ENCODE measurements around the gene DCAF8.

Gene DCAF8

GRCh38 chr1:160307118-160307791 is 44.9 kb upstream of the DCAF8 start:
- H3K79me2 ChIP-seq (ENCODE audit: insufficient read depth, low read depth): no peaks in the 10 kb centered on the region
- no peak overlapping the region for H3K9ac ChIP-seq
- no peaks in the 10 kb centered on the region for H3K4me1 ChIP-seq (ENCODE audit: low read depth, poor library complexity, severe bottlenecking)
- no peak overlapping the region for H3K4me3 ChIP-seq (IDR thresholded peaks at IDR 0.05; ENCODE audit: insufficient read depth, low read depth, low read length)
- no peak overlapping the region for H3K27ac ChIP-seq
- H2AFZ ChIP-seq (ENCODE audit: low read depth): no peak overlapping the region
- no peaks in the 10 kb centered on the region for H4K20me1 ChIP-seq (ENCODE audit: insufficient read depth)
- H3K27me3 ChIP-seq (ENCODE audit: insufficient read depth, low read depth): no peaks in the 10 kb centered on the region
- no peak overlapping the region for H3K4me2 ChIP-seq
- TF ChIP-seq CTCF (conservative IDR thresholded peaks at IDR 0.05; ENCODE audit: low read depth, low read length): no peak
- peaks cover 62% of the 10 kb centered on the region for H3K36me3 ChIP-seq (ENCODE audit: insufficient read depth)

GRCh38 chr1:160300173-160300572 is 37.8 kb upstream of the DCAF8 start:
- no peak overlapping the region for H3K27ac ChIP-seq
- no peaks in the 10 kb centered on the region for H3K27me3 ChIP-seq (ENCODE audit: insufficient read depth, low read depth)
- no peaks in the 10 kb centered on the region for H3K4me1 ChIP-seq (ENCODE audit: low read depth, poor library complexity, severe bottlenecking)
- H3K9ac ChIP-seq: no peak overlapping the region
- no peaks in the 10 kb centered on the region for H4K20me1 ChIP-seq (ENCODE audit: insufficient read depth)
- H3K4me3 ChIP-seq (IDR thresholded peaks at IDR 0.05; ENCODE audit: insufficient read depth, low read depth, low read length): no peak overlapping the region
- no peak overlapping the region for H3K4me2 ChIP-seq
- no peak overlapping the region for H2AFZ ChIP-seq (ENCODE audit: low read depth)
- H3K36me3 ChIP-seq (ENCODE audit: insufficient read depth): peaks cover 40% of the 10 kb centered on the region; the same call in 1 of the 2 replicates
- no peak for TF ChIP-seq CTCF (conservative IDR thresholded peaks at IDR 0.05; ENCODE audit: low read depth, low read length)
- no peaks in the 10 kb centered on the region for H3K79me2 ChIP-seq (ENCODE audit: insufficient read depth, low read depth)

- Histone ChIP-seq H3K27ac (no peak overlapping the region), H3K36me3 (ENCODE audit: insufficient read depth) (peaks cover 49% of the 10 kb centered on the region), H3K4me3 (IDR thresholded peaks at IDR 0.05; ENCODE audit: insufficient read depth, low read depth, low read length) (no peak overlapping the region), H3K79me2 (ENCODE audit: insufficient read depth, low read depth) (no peaks in the 10 kb centered on the region), H4K20me1 (ENCODE audit: insufficient read depth) (no peaks in the 10 kb centered on the region), H3K9ac (no peak overlapping the region), H3K4me2 (no peak overlapping the region), H2AFZ (ENCODE audit: low read depth) (no peak overlapping the region), H3K27me3 (ENCODE audit: insufficient read depth, low read depth) (no peaks in the 10 kb centered on the region), H3K4me1 (ENCODE audit: low read depth, poor library complexity, severe bottlenecking) (peaks cover 6% of the 10 kb centered on the region)
- TF ChIP-seq CTCF (conservative IDR thresholded peaks at IDR 0.05; ENCODE audit: low read depth, low read length): no peak
Observed at GRCh38 chr1:160296036-160296435, 33.7 kb upstream of the DCAF8 start.

- Histone ChIP-seq H3K27me3 (ENCODE audit: insufficient read depth, low read depth) (no peaks in the 10 kb centered on the region), H2AFZ (ENCODE audit: low read depth) (no peak overlapping the region), H3K79me2 (ENCODE audit: insufficient read depth, low read depth) (no peaks in the 10 kb centered on the region), H3K4me1 (ENCODE audit: low read depth, poor library complexity, severe bottlenecking) (peaks cover 7% of the 10 kb centered on the region), H3K4me3 (IDR thresholded peaks at IDR 0.05; ENCODE audit: insufficient read depth, low read depth, low read length) (no peak overlapping the region), H3K36me3 (ENCODE audit: insufficient read depth) (peaks cover 44% of the 10 kb centered on the region), H3K4me2 (no peak overlapping the region), H4K20me1 (ENCODE audit: insufficient read depth) (no peaks in the 10 kb centered on the region), H3K27ac (no peak overlapping the region), H3K9ac (no peak overlapping the region)
- TF ChIP-seq CTCF (conservative IDR thresholded peaks at IDR 0.05; ENCODE audit: low read depth, low read length): no peak
Observed at GRCh38 chr1:160293020-160293968, 30.9 kb upstream of the DCAF8 start.

All from KMS-11 (cell line).